ENCODE measurements around the gene RIN2. TPM values are rescaled to one million over a fixed set of nuclear protein-coding genes. Genes with fewer than 3 reads are reported as not detected.

Gene RIN2
- total RNA-seq, 2 donors from 2014 or later: 49.2 to 68.0 TPM

DNA sequence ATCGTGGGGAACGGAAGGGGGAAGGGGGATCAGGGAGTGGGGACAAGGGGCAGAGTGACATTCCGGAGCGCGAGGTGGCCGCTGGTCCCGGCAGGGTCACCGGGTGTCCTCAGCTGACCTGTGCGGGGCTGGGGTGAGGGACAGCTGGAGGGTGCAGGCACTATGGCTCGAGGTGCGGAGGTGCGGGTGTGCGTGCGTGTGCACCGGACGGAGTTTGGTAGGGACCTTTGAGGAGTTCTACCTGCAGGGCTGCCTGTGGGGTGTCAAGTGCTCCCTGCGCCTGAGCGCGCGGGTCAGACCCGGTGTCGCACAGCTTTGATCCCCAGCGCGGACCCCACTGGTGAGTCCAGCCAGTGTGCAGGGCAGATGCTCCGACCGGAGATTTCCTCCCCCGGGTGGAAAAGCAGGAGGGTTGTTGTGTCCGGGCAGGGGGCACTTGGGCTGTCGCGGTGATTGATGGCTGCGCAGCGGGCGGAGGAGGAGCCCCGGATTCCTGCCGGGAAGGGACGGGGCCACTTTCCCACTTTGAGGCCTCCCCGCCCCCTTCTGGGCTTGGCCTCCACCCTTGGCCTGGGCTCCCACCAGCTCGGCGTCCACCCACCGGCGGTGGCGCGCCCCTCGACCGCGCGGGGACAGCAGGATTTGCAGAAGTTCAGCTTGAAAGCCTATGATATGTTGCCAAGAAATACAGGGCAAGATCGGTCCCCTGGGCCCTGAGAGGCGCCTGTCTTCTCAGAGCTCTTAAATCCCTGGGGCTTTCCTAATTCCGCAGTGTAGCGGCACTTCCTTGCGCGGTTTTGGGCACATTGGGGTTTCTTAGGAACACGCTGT is 658 bp downstream of the RIN2 start:
- intact Hi-C loops (cut with DNase I): no loop called here
- peak; percentile 91 for DNase-seq (ENCODE audit: low spot score)

DNA sequence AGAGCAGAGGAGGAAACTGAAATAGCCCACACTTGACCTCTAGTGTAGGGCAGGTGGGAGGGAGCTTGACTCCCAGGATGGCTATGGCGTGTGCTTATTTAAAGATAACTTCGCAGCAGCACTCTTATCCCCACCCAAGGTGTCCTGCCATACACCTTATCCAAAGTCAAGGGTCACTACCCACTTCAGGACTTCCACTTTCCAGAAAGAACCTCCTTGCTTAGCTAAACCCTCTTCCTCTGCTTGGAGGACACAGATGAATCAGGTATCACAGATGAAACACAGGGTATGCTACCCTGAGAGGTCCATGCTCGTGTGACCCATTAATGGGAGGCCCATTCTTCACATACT is 2.3 kb downstream of the RIN2 start:
- DNase-seq (ENCODE audit: low spot score): no peak
- intact Hi-C loops (cut with DNase I): no loop called here

DNA sequence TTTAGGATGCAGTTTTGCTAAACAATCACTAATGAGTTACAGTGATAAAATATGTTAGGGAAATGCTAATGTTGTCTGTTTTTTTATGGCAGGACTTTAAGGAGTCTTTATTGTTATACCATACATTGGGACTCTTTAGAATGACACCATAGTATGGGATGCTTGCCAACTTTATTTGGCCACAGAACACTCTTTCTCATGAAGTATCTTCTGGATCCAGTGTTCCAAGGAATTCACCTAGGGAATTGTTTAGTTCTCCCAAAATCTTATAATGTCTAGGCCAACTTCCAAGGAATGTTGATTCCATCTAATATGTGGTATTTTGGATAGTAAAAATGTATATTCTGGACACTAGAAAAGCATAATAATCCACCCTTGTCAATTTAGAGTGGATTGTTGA is 3.3 kb downstream of the RIN2 start:
- intact Hi-C loops (cut with DNase I): no loop called here
- no peak for DNase-seq (ENCODE audit: low spot score)

DNA sequence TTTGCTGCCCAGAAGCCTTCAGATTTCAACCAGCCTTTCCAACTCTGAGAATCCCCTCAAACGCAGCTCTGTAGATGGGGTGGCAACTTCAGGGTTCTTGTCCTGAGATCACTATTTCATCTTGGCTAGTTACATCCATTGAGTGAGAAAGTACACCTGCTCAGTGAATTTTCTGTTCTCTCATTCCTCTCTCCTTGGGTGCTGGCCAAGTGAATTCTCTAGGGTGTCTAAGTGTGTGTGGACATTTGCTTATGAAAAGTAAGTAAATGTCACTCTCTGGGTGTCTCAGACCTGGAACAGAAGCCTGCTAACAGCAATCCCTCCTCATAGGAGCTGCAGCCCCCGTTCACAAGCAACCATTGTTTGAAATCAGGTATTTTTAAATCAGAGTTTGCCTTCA is 3.8 kb downstream of the RIN2 start:
- intact Hi-C loops (cut with DNase I): no loop called here
- DNase-seq (ENCODE audit: low spot score): no peak

DNA sequence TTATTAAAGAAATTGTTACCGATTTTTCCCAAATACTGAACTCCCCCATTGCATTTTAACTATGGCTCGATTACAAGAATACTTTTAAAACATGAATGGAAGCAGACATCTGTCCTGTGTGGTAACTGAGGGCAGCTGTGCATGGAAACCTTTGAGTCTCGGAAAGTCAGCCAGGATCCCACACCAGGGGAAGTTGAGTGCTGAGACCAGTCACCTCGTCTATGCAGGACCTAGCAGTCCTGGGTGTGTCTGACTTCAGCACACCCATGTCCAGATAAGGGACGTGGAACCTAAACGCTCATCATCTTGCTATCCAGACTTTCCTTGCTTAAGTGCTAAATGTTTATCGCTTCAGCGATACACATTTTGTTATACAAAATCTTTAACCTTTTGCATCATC is 6.1 kb downstream of the RIN2 start:
- no peak for DNase-seq (ENCODE audit: low spot score)
- intact Hi-C loops (cut with DNase I): no loop called here

DNA sequence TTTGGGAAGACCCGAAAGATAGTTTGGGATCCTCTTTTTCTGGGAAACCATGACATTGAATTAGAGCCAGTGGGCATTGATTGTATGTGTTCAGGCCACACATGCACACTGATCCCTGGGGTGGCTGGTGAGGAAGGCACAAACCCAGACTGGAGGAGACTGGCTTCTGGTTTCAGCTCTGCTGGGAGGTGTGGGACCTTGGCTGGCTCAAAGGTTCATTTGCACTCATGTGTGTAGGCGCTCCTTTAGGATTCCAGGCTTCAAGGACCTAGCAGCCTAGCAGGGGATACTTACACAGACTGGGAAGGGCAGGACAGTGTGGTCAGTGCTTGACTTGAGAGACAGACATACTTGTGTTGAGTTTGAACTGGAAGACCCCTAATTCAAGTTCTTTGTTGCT is 7.2 kb downstream of the RIN2 start:
- intact Hi-C loops (cut with DNase I): no loop called here
- no peak for DNase-seq (ENCODE audit: low spot score)

DNA sequence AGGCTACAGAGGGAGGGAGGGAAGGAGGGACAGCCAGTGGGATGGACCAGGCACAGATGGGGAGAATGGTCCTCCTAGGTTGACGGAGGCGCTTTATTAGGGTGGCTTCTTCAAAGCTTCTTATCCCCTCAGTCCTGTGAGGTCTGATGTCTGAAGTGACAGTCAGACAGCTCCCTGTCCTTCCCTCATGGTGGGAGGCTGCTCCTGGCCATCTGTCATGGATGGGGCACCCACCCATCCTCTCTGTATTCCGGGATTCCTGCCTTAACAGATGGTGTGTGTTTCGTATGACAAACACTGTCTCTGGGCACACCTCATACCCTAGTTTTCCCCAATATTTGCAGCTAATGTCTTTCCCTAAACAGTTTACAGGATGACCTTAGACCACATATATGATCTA is 7.9 kb downstream of the RIN2 start:
- intact Hi-C loops (cut with DNase I): no loop called here
- DNase-seq (ENCODE audit: low spot score): no peak

DNA sequence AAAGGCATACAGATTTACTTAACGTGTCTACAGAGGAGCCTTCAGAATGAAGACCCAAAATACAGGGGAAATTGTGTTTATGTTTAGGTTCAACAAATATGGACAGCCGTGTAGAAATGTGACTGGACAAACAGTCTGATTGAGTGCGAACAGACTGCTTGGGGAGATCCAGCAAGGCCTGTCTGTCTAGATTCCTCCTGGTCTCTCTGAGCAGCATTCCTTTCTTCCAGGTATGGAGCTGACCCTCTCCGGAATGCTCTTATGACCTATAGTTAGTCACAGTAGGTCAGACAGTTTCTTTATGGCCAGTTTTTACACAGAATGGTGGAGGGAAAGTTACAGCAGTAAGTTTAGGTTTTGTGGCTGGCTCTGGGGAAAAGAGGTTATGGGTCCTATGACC is 9.0 kb downstream of the RIN2 start:
- intact Hi-C loops (cut with DNase I): no loop called here
- no peak for DNase-seq (ENCODE audit: low spot score)

DNA sequence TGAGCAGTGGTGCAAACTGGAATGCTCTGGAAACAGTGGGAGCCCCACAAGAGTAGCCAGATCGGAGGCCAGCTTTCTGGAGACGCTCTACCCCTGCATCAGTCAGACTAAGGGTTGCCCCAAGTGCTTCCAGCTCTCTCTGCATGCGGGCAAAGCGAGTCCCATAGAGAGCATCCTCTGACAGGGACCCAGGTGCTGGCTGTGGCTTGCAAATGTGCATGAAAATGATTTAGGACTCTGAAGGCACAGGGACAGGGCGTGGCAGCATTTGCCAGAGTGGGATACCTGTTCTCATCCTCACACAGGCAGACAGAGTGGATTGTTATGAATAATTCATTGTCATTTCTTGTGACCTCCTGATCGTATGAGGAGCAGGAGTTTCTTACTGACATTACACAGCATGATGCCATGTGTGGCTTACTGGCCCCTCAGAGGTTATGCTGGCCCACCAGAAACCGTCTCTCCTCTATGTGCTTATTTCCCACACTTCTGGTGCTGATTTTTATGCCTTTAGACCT is 10.3 kb downstream of the RIN2 start:
- intact Hi-C loops (cut with DNase I): no loop called here
- no peak for DNase-seq (ENCODE audit: low spot score)

DNA sequence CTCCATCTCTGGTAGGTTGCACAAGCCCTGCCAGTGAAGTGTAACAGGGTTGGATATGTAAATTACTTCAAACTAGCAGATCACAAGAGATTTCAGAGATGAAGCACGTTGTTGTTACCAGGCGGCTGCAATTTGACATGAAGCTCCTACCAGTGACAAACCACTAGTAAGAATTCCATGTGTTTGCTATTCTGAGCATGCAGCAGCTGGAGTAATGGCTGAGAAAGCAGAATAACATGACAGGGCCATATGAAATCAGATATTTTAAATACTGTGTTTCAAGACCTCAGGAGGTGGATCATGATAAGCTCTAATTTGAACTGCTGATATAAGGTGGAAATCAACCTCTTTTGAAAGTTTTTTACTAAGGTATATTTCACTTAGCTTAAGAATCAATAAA is 11.4 kb downstream of the RIN2 start:
- DNase-seq (ENCODE audit: low spot score): no peak
- intact Hi-C loops (cut with DNase I): no loop called here

DNA sequence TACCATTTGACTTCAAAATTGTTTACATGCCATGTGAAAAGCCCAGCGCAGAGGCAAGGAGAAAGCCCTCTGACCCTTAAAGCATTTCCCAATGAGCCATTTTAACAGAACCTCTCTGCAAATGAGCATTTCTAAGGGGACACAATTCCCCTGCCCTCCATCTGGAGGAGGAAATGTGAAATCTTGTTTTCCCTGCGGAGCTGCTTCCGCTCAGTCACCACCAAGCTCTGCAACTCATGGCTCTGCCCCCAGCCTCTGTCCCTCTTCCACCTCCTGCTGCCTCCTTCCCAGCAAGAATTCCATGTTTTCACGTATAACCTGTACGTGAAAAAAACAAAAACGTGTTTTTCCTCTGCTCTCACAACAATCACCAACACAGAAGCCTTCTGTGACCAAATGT is 12.3 kb downstream of the RIN2 start:
- DNase-seq (ENCODE audit: low spot score): no peak
- intact Hi-C loops (cut with DNase I): loop anchor here in 1 of 2 donors (10.0 kb wide), 1 partner anchor 76 kb away; no protein-coding TSS in a partner anchor

DNA sequence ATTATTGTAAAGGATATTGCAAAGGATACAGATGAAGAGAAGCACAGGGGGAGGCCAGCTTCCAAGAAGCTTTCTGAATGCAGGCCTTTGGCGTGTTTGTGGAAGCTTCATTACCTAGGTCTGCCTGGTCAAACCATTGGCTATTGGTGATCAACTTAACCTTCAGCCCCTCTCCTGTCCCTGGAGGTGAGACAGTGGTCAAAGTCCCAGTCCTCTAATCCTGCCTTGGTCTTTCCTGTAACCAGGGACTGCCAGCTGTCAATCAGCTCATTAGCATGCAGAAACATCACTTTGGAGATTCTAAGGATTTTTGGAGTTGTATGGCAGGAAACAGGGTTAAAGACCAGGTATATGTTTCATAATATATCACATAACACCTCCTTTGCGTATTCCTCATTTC is 13.0 kb downstream of the RIN2 start:
- intact Hi-C loops (cut with DNase I): loop anchor here in 1 of 2 donors (10.0 kb wide), 1 partner anchor 76 kb away; no protein-coding TSS in a partner anchor
- no peak for DNase-seq (ENCODE audit: low spot score)

DNA sequence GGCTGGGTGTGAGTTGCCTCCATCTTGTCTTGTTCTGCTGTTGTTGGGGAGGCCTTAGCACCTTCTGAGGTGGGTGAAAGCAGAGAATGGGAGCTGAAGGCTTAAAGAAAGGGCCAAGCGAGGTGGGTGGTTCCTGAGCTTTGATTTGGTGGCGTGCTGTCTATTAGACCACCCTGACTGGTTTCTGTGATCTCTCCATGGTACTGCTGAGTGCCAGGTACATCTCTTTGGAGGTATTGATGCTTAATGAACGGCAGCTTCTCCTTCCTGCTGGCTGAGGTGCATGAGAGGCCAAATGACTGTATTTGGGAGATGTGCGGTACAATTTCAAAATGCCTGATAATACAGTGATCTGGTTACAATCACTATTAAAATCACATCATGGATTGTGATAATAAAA is 15.4 kb downstream of the RIN2 start:
- intact Hi-C loops (cut with DNase I): loop anchor here in 1 of 2 donors (10.0 kb wide), 1 partner anchor 79 kb away; no protein-coding TSS in a partner anchor
- DNase-seq (ENCODE audit: low spot score): no peak

DNA sequence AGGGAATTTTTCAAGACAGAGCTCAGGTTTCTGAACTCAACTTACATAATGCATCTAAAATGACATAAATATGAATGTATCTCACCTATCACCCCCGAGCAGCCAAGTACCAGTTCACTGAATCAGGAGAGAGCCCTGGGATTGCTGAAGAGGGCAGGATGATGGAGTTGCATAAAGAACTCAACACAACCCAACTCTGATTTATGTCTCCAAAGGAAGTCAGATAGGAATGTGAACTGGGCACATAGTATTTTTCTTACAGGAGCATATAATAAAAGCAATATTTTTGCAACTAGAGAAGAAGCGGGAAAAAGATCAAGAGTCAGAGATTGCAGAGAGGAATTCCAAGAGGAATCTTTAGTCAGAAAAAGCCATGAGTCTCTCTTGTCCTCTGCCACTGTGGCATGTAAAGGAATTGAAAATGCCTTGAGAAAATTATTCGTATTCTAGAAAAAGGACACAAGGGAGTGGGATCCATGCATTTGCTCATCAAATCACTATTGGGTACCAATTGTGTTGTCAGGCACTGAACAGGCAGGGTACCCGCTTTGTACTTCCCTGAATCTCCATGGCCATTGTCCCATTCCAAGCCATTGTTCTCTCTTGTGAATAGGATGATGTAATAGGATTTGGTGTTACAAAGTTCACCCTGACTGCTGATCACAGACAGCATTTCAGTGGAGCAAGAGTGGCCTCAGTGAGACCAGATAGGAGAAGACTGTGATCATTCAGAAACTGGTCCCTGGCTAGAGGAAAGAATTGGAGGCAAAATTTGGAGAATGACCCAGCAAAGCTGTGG is 16.3 kb downstream of the RIN2 start:
- intact Hi-C loops (cut with DNase I): loop anchor here in 1 of 2 donors (10.0 kb wide), 1 partner anchor 80 kb away; no protein-coding TSS in a partner anchor
- no peak for DNase-seq (ENCODE audit: low spot score)

DNA sequence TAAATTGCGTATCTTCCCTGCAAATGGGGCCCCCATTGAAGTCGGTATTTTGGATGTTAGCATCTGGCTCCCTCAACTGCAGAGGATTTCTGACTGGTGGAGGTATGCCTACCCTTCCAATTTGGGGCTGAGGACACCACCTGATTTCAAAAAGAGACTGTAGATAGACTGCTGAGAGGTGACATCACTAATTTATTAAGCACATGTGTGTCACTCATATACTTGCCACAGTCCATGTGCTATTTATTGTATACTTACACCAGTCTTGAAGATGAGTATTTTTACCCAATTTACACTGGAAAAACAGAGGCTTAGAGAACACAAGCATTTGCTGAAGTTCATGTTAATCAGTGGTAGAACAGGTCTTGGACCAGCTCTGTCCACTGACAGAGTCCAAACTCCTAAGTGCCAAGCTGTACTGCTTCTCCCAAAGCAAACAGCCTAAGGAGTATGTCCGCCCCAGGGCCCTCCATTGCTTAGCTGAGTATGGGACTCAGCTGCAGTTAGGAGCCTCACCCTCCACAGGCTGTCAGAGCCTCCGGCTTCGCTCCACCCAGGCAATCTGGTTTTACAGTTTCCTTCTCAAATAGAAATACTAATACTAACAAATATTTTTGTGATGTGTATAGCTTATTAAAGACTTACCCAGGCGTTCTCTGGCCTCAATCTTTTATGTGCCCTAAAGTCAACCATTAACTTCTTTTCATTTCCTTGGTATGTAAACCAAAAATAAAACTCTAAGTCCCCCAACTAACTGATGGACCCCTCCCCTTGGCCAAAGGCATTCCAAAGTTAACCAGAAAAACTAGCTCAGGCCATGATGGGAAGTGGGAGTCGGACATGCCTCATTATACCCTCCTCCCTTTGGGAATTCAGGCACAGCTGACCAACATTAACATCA is 17.5 kb downstream of the RIN2 start:
- intact Hi-C loops (cut with DNase I): loop anchor here in 1 of 2 donors (10.0 kb wide), 1 partner anchor 81 kb away; no protein-coding TSS in a partner anchor
- DNase-seq (ENCODE audit: low spot score): no peak

DNA sequence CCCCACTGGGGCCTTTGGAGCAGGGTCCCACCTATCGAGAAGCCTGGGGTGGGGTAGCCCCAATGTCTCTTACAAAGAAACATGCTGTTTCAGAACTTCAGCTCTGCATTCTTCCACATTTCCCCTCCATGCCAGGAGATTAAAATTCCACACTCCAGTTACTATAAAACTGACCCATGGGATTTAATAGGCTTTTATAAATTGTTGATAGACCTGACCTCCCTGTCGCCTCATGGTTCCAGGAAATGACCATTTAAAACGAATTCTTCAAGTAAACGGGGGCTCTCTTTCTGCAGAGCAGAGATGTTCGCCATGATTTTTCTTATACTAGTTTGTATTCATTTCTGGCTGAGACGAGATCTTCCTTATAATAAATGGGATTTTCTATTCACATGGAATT is 19.3 kb downstream of the RIN2 start:
- no peak for DNase-seq (ENCODE audit: low spot score)
- intact Hi-C loops (cut with DNase I): loop anchor here in 1 of 2 donors (10.0 kb wide), 1 partner anchor 83 kb away; no protein-coding TSS in a partner anchor

DNA sequence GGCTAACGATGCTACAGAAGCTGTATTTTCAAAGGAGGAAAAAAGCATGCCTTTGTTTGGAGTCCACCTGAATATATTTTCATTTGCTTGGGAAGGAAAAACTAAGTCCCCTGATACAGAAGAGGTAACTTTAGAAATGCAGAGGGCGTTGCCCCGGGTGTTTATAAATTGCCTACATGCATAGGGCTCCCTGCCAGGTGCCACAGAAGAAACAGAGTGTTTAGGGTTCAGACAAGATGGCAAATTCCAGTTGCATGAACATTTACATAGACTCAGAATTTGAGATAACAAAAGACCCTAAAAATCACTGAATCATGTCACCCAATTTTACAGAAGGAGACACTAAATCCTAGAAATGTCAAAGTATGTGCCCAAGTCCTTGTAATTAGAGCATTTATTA is 19.9 kb downstream of the RIN2 start:
- intact Hi-C loops (cut with DNase I): loop anchor here in 1 of 2 donors (10.0 kb wide), 1 partner anchor 83 kb away; no protein-coding TSS in a partner anchor
- DNase-seq (ENCODE audit: low spot score): no peak

DNA sequence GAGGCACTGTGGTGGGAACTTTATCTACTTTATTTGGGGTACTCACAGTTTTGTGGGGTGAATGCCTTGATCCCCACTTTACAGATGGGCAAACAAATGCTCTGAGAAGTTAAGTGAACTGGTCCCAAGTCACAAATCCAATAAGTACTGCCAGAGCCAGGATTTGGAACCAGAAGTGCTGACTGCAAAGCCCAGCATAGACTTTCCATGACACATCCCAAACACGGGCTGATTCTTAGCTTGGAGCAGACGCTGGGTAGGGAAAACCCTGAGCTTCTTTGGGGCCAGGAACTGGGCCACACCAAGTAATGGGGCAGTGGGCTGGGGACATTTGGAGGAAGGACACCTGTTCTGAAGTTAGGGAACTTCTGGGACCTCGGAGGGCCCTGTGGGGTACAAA is 20.3 kb downstream of the RIN2 start:
- intact Hi-C loops (cut with DNase I): loop anchor here in 1 of 2 donors (10.0 kb wide), 1 partner anchor 84 kb away; no protein-coding TSS in a partner anchor
- no peak for DNase-seq (ENCODE audit: low spot score)

DNA sequence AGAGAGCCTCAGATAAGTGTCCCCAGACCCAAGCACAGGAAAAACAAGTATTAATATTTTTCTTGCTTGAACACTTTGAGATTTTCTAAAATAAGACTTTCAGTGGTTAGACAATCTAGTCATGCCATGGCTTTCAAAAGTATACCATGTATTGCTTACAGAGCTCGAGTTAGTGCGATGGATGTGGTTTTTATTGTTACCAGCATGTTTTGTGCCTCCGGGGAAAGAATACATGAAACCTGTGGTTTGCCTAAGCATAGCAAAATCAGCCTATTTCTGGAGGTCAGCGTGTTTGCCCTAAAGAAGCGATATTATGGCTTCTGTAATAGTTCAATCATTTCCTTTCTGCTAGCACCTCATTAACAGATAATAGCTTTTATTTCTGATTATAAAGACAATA is 21.6 kb downstream of the RIN2 start:
- no peak for DNase-seq (ENCODE audit: low spot score)
- intact Hi-C loops (cut with DNase I): loop anchor here (5.0 to 10.0 kb wide), 3 partner anchors 85 to 218 kb away; no protein-coding TSS in a partner anchor
